Nephron progenitor cell (in vitro differentiated cells): Measurements from ENCODE around the gene CRISPLD2.

Experiments
- DNase-seq: peaks from one replicate; pipeline ENCODE4 v3.0.0; 2021
- H3K27ac Mint-ChIP-seq: 2 replicates; pipeline ENCODE4 v1.8.0; 2021; ENCODE audit warnings: mild to moderate bottlenecking, moderate library complexity, mixed read lengths
- H3K27me3 Mint-ChIP-seq: 2 replicates; pipeline ENCODE4 v1.8.0; 2021; ENCODE audit warnings: mild to moderate bottlenecking, low read depth, mixed read lengths; ENCODE audit not compliant: poor library complexity
- H3K36me3 Mint-ChIP-seq: 2 replicates; pipeline ENCODE4 v1.8.0; 2021; ENCODE audit warnings: low read depth, mixed read lengths
- H3K4me1 Mint-ChIP-seq: 2 replicates; pipeline ENCODE4 v1.8.0; 2021; ENCODE audit warnings: mixed read lengths
- H3K4me3 Mint-ChIP-seq: 2 replicates; pipeline ENCODE4 v1.8.0; 2021; ENCODE audit warnings: mild to moderate bottlenecking, moderate library complexity, mixed read lengths
- H3K9me3 Mint-ChIP-seq: 2 replicates; pipeline ENCODE4 v1.8.0; 2021; ENCODE audit warnings: mild to moderate bottlenecking, moderate library complexity, mixed read lengths
- TF ChIP-seq, protein P1 (sequence below): fragments of 200-600 bp; sonication (generic); IDR thresholded peaks from 2 replicates; pipeline ENCODE4 v1.5.0; 2021; ENCODE audit warnings: antibody characterized with exemption

CRISPLD2 gene

DNA sequence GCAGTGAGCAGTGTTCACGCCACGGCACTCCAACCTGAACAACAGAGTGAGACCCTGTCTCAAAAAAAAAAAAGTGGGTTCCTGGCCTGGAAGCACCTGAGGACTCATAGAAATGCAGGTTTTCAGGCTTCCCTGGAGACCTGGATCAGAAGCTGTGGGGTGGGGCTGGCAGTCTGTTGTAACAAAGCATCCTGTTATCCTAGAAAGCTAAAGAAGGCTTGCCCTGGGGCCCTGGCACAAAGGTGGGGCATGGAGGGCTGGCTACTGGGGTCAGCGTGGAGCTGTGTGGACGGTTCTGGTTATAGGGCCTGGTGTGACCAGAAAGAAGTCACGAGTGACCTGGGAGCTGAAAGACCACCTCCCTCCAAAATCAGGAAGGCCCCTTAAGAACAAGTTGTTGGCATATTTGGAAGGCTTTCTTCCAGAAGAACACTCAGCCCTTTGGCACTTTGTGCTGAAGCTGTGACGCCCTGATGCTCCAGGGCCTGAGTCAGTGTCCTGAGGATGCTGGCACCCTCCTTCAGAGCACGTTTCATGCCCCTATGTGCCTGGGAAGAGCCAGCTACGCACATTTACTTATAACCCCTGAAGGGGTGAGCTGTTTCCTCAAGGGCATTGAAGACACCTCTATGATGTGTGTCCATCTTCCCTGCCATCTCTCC lies 6.2 kb downstream of the CRISPLD2 start:
- peaks cover 31% of the 10 kb centered on the region for H3K4me1 Mint-ChIP-seq
- no peak for DNase-seq
- H3K27ac Mint-ChIP-seq: no peak overlapping the region
- peaks cover 59% of the 10 kb centered on the region for H3K27me3 Mint-ChIP-seq
- TF ChIP-seq, protein P1, sequence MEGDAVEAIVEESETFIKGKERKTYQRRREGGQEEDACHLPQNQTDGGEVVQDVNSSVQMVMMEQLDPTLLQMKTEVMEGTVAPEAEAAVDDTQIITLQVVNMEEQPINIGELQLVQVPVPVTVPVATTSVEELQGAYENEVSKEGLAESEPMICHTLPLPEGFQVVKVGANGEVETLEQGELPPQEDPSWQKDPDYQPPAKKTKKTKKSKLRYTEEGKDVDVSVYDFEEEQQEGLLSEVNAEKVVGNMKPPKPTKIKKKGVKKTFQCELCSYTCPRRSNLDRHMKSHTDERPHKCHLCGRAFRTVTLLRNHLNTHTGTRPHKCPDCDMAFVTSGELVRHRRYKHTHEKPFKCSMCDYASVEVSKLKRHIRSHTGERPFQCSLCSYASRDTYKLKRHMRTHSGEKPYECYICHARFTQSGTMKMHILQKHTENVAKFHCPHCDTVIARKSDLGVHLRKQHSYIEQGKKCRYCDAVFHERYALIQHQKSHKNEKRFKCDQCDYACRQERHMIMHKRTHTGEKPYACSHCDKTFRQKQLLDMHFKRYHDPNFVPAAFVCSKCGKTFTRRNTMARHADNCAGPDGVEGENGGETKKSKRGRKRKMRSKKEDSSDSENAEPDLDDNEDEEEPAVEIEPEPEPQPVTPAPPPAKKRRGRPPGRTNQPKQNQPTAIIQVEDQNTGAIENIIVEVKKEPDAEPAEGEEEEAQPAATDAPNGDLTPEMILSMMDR: no peak
- H3K36me3 Mint-ChIP-seq: no peaks in the 10 kb centered on the region
- no peak overlapping the region for H3K4me3 Mint-ChIP-seq
- no peaks in the 10 kb centered on the region for H3K9me3 Mint-ChIP-seq

DNA sequence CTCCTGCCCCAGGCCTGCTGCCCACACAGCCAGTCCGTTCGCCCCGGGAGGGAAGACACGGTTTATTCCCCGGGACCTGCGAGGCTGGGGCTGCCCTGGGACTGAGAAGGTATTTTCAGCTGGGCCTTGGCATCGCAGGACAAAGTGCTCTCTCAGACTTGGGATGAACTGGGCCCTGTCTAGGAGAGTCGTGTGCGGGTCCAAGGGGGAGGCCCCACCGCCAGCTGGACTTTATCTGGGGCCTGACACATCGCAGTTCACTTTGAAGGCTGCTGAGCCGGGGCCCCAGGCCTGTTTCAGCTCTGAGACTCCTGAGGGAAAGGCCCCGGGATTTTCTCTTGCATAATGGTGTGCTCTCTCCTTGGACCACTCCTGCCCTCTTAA lies 6.8 kb downstream of the CRISPLD2 start:
- Mint-ChIP-seq H3K4me1 (peaks cover 30% of the 10 kb centered on the region), H3K27ac (no peak overlapping the region), H3K9me3 (no peaks in the 10 kb centered on the region), H3K36me3 (no peaks in the 10 kb centered on the region), H3K4me3 (no peak overlapping the region), H3K27me3 (peaks cover 54% of the 10 kb centered on the region)
- no peak for DNase-seq
- TF ChIP-seq, protein P1: no peak

DNA sequence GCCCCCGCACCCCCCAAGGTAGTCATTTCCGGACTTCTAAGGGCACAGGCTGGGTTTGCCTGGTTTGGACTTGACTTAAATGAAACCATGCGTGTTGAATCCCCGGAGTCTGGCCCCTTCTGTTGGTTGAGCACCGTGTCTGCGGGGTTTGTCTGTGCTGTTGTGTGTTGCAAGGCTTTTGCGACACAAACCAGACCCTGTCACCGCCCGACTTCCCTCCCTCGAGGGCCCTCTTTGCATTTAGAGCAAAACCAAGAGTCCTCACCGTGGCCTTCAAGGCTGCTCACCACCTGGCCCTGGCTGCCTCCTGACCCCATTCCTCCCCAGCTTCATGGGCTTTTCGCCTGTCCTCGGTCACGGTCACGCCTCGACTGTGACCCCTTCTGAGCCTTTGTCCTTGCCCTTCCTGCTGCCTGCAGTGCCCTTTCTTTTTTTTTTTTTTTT lies 7.4 kb downstream of the CRISPLD2 start:
- Mint-ChIP-seq H3K27me3 (peaks cover 52% of the 10 kb centered on the region), H3K4me3 (no peak overlapping the region), H3K4me1 (peaks cover 29% of the 10 kb centered on the region), H3K9me3 (no peaks in the 10 kb centered on the region), H3K27ac (no peak overlapping the region), H3K36me3 (no peaks in the 10 kb centered on the region)
- TF ChIP-seq, protein P1: no peak
- DNase-seq: no peak

DNA sequence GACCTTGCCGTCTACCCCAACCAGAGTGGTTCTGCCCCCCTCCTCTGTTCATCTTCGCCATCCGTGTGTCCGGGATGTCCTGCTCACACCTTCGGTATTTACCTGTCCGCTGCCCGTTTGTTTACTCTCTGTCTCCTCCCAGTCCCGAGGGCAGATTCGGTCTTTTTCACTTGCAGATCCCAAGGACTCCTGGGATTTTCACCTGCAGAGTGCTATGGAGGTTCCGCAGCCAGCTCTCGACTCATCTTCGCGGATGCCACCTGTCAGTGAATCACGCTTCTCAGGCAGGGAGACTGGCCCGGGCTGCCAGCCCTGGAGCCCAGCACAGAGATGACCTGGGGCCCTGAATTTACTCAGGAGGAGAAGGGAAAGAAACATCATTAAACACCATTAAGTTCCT lies 8.1 kb downstream of the CRISPLD2 start:
- Mint-ChIP-seq H3K9me3 (no peaks in the 10 kb centered on the region), H3K4me1 (peaks cover 26% of the 10 kb centered on the region), H3K36me3 (no peaks in the 10 kb centered on the region), H3K27ac (no peak overlapping the region), H3K27me3 (peaks cover 49% of the 10 kb centered on the region), H3K4me3 (no peak overlapping the region)
- no peak for DNase-seq
- TF ChIP-seq, protein P1: no peak

DNA sequence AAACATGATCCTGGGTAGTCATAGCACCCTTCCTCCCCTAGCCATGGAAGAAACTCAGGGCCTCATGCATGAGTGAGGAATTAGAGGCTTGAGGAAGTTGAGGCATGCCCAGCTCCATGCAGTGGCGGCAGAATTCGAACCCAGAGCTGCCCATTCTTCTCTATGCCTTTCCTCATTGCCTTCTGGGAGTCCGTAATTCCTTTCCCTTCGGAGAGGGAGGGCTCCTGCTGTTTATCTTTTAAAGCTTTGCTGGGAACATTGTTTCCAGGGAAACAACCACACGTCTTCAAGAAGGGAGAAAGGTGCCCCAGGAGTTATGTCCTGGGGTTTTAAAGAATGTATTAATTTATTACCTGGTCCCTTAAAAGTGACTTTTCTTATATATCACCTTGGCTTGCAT lies 8.5 kb downstream of the CRISPLD2 start:
- Mint-ChIP-seq H3K4me1 (peaks cover 26% of the 10 kb centered on the region), H3K9me3 (no peaks in the 10 kb centered on the region), H3K4me3 (no peak overlapping the region), H3K27me3 (peaks cover 49% of the 10 kb centered on the region), H3K36me3 (no peaks in the 10 kb centered on the region), H3K27ac (no peak overlapping the region)
- DNase-seq: no peak
- TF ChIP-seq, protein P1: no peak
